ENCODE measurements around the gene KLHL6.

The KLHL6 gene

DNA sequence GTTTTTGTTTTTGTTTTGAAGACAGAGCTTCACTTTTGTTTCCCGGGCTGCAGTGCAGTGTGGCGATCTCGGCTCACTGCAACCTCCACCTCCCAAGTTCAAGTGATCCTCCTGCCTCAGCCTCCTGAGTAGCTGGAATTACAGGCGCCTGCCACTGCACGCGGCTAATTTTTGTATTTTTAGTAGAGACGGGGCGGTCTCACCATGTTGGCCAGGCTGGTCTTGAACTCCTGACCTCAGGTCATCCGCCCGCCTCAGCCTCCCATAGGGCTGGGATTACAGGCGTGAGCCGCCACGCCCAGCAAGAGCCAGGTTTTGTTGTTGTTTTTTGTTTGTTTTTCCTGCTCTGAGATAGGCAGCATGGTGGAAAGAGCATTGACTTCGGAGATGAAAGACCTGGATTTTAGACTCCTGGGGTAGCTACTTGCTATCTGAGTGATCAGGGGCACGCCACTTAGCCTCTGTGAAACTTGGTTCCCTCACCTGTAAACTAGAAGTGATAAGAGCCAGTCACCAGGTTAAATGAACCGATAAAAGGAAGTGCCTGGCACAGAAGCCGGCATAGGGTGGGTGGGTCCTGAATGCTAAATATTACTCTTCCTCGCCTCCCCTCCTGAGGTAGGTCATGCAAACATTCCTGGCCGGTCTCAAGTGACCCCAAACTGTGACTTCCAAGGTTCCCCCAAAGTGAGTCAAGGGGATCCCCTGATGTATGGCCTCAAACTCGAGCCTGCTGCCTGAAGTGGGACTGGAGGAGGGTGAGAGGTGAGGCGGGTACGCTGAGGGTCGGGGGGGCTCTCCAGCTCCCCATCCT lies 64.2 kb downstream of the KLHL6 start:
- TF ChIP-seq GATA3 (IDR thresholded peaks at IDR 0.05; ENCODE audit: low read depth, low read length) (no peak), GATA2 (IDR thresholded peaks at IDR 0.05; ENCODE audit: low read depth, low read length) (no peak)

DNA sequence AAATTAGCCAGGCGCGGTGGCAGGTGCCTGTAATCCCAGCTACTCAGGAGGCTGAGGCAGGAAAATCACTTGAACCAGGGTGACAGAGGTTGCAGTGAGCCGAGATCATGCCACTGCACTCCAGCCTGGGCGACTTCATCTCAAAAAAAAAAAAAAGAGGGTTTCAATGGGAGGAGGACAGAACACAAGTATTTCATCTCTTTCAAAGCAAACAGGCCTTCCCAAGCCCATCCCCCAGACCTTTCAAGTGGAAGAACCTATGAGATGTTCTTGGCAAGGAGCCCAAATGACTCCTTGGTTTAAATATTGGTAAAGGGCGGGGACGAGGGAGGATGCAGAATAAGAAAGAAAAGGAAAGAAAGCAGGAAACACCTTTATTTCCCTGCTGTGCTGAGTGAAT lies 64.9 kb downstream of the KLHL6 start:
- TF ChIP-seq GATA2 (IDR thresholded peaks at IDR 0.05; ENCODE audit: low read depth, low read length) (no peak), GATA3 (IDR thresholded peaks at IDR 0.05; ENCODE audit: low read depth, low read length) (no peak)

DNA sequence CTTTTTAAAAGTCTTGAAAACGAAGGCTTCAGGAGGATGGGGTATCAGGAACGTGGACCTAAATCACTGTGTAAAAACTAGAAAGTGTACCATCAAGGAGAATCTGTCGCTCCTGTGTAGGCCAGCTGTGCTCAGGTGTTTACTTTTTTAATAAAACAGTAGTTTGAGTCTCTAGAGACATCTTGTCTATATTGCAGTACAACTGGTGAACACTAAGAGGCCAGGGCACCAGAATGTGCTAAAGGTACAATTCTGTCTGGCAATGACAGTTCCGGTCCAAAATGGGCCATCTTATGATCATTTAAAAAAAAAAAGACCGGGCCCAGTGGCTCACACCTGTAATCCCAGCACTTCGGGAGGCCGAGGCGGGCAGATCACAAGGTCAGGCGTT lies 65.3 kb downstream of the KLHL6 start:
- TF ChIP-seq GATA3 (IDR thresholded peaks at IDR 0.05; ENCODE audit: low read depth, low read length): no peak
- no peak for TF ChIP-seq GATA2 (IDR thresholded peaks at IDR 0.05; ENCODE audit: low read depth, low read length)

DNA sequence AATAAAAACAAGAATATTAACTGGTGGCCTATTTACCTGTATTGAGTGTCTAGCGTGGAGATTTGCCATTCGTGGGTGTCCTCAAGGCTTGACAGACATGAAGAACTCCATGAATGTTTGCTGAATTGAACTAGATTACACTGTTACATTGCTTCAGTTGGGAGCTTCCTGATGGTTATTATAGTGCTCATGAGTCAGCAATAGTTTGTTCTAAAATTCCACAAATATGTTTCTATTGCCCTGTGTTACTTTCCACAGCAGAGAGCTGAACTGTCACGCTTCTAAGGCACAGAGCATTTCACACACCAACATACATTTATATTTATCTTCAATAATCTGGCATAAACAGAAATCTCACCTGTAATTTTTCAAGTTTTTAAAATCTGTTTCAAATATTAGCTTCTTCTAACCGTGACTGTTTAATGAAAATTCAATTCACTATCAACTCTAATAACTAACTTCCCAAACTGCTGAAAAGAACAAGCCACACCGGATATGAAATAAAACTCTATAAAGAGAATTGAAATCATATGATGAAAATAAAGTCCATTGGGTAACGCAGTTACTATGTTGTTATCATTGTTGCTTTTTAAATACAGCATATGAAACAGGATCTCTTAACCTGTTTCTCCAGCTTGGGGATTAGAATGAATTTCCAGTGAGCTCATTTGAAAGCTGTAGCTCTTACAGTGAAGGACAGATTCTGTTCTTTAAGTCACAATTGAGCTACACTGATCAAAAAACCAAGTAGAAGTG lies 65.9 kb downstream of the KLHL6 start:
- TF ChIP-seq GATA3 (IDR thresholded peaks at IDR 0.05; ENCODE audit: low read depth, low read length) (no peak), GATA2 (IDR thresholded peaks at IDR 0.05; ENCODE audit: low read depth, low read length) (no peak)

DNA sequence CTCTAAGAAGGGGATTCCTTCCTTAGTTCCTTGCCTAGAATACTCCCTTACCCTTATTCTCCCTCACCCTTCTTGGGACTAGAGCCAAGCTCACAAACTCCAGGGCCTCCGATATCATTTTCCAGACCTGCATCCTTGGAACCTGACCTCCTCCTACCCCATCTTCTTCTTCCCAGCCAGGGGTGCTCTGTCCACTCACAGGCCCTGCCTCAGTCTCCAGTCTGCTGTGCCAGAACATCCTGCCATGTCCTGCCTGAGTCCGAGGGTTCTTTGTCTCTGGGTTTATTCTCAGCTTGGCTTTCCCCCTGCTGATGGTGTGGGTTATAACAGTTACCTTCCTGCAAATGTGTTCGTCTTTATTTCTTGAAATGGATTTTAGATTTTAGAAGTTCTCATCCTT lies 67.2 kb downstream of the KLHL6 start:
- no peak for TF ChIP-seq GATA3 (IDR thresholded peaks at IDR 0.05; ENCODE audit: low read depth, low read length)
- TF ChIP-seq GATA2 (IDR thresholded peaks at IDR 0.05; ENCODE audit: low read depth, low read length): no peak

DNA sequence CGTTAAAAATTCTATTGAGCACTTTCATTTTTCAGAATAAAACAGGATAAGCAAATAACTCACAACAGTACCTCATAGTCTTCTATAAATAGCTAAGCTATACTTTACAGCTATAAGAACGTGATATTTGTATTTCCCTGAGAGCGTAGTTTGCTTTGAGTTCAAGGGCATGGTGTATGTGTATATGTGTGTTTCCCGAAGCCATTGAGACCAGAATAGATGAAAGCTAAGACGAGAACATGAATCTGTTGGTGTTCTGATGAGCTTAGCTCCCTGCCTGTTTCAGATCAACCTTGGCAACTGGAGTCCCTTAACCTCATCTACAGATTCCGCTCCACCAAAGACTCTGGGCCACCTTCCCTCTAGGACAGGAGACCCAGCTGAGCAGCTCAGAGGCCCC lies 67.6 kb downstream of the KLHL6 start:
- no peak for TF ChIP-seq GATA3 (IDR thresholded peaks at IDR 0.05; ENCODE audit: low read depth, low read length)
- TF ChIP-seq GATA2 (IDR thresholded peaks at IDR 0.05; ENCODE audit: low read depth, low read length): no peak

DNA sequence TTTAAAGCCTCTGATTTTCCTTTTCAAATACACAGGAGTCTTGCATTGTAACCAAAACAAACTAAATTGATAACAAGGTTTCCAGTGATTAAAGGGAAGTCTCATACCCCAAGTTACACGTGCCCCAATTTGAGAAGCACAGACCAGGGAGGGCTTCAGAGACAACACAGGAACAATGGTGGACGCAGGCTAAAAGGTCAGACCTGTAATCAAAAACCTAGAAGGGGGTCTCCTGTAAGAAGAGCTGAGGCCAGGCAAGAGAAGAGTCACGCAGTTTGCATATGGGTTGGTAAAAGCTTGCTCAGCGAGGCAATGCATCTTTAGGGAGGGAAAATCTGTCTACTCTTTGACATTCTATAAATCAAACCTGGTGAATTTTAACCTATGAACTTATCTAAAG lies 68.5 kb downstream of the KLHL6 start:
- TF ChIP-seq GATA2 (IDR thresholded peaks at IDR 0.05; ENCODE audit: low read depth, low read length) (no peak), GATA3 (IDR thresholded peaks at IDR 0.05; ENCODE audit: low read depth, low read length) (no peak)

DNA sequence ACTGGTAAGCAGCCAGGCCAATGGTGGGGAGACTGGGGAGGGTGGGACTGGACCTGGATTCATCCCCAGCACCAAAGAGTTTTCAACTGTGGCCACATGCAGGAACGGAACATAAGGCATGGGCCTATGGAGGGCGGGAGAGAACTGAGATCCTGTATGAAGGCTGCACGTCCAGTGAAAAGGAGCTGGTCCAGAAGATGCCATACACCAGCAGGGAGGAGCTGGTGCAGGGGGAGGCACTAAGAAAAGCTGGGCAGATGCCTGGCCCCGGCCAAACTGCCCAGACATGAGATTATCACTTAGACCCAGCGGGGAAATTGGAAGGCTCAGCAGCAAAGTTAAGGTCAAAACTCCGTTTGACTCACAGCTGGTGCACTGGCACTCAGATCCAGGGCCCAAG lies 69.0 kb downstream of the KLHL6 start:
- TF ChIP-seq GATA2 (IDR thresholded peaks at IDR 0.05; ENCODE audit: low read depth, low read length) (no peak), GATA3 (IDR thresholded peaks at IDR 0.05; ENCODE audit: low read depth, low read length) (no peak)

DNA sequence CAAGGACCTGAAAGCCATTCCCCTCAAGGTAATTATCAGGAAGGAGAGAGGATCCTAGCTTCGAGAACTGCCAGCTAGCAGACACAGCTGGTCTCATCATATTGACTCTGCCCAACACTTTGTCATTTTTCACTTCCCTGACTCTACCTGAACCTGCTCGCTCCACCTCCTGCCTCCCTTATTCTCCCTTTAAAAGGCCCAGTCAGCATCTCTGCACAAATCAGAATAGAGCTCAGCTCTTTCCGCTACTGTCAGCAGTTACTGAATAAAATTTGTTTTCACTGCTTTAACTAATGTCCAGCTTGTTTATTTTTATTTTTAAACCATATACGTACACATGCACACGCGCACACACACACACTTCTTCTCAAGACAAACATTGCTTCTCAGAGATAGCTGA lies 69.9 kb downstream of the KLHL6 start:
- TF ChIP-seq GATA3 (IDR thresholded peaks at IDR 0.05; ENCODE audit: low read depth, low read length) (no peak), GATA2 (IDR thresholded peaks at IDR 0.05; ENCODE audit: low read depth, low read length) (no peak)

DNA sequence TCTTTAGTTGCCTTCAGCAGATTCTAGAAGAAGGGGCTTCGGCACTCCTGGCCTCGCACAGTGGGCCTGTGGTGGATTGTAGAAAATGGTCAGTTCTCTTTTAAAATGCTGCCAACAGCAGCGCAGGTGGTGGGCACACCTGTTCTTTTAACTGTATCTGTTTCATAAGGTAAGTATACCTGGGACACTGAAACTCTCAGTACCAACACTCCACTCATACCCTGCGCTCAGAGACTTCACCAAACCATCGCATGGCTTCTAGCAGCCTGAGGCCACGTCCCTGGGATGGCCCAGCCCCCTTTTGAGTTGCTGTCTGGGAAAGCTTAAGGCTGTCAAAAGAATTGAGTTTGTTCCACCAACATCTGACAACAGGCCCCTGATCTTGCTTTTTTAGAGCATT lies 70.4 kb downstream of the KLHL6 start:
- TF ChIP-seq GATA3 (IDR thresholded peaks at IDR 0.05; ENCODE audit: low read depth, low read length): no peak
- TF ChIP-seq GATA2 (IDR thresholded peaks at IDR 0.05; ENCODE audit: low read depth, low read length): no peak

DNA sequence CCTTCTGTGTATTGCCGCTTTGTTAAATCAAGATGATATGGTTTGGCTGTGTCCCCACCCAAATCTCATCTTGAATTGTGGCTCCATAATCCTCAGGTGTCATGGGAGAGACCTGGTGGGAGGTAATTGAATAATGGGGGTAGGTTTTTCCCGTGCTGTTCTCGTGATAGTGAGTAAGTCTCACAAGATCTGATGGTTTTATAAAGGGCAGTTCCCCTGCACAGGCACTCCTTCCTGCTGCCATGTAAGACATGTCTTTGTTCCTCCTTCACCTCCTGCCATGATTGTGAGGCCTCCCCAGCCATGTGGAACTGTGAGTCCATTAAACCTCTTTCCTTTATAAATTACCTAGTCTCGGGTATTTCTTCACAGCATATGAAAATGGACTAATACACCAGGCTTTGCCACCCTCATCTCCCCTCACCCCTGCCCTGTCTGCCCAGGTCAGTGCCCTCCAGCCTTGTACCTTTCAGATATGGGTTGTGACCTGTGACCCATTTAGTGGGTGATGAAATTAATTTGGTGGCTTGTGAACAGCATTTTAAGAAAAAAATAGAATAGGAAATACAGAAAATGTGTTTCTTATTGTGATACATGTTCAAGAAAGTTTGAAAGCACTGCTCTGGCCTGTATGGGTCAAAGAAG lies 71.0 kb downstream of the KLHL6 start:
- TF ChIP-seq GATA3 (IDR thresholded peaks at IDR 0.05; ENCODE audit: low read depth, low read length) (no peak), GATA2 (IDR thresholded peaks at IDR 0.05; ENCODE audit: low read depth, low read length) (no peak)

DNA sequence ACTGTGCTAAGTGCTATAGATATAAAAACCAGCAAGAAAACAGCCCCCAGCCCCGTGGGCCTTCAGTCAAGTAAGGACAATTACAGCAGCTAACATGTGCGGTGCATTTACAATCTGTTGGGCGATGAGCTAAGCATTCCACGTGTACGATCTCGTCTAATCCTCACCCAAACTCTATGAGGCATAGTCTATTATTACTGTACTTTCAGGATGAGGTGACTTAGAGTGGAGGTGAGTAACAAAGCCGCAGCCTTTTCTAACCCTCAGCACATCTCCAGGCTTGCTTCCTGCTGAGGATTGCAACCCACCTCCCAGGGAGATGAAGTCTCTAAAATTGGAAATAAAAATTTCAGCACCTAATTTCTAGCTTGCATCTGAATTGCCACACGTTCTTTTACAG lies 73.9 kb downstream of the KLHL6 start:
- TF ChIP-seq GATA3 (IDR thresholded peaks at IDR 0.05; ENCODE audit: low read depth, low read length): no peak
- TF ChIP-seq GATA2 (IDR thresholded peaks at IDR 0.05; ENCODE audit: low read depth, low read length): no peak

DNA sequence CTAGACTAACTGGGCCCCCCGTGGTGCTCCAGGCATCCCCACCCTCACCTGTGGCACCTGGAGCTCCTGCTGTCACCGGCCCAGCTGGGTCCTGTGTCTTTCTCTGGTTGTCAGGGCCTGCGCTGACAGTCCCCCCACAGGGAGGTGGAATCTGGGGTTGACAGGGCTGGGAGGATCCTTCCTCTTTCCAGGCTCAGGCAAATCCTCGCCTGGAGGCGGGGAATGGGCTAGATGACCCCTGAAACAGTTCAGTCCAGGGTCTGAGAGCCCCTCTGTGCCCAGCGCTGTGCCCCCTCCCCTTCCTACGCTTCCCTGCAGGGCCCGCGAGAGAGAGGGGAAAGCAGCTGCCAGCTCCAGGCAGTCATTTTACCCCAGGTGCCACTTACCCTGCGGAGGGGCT lies 77.0 kb downstream of the KLHL6 start:
- TF ChIP-seq GATA2 (IDR thresholded peaks at IDR 0.05; ENCODE audit: low read depth, low read length) (no peak), GATA3 (IDR thresholded peaks at IDR 0.05; ENCODE audit: low read depth, low read length) (no peak)

DNA sequence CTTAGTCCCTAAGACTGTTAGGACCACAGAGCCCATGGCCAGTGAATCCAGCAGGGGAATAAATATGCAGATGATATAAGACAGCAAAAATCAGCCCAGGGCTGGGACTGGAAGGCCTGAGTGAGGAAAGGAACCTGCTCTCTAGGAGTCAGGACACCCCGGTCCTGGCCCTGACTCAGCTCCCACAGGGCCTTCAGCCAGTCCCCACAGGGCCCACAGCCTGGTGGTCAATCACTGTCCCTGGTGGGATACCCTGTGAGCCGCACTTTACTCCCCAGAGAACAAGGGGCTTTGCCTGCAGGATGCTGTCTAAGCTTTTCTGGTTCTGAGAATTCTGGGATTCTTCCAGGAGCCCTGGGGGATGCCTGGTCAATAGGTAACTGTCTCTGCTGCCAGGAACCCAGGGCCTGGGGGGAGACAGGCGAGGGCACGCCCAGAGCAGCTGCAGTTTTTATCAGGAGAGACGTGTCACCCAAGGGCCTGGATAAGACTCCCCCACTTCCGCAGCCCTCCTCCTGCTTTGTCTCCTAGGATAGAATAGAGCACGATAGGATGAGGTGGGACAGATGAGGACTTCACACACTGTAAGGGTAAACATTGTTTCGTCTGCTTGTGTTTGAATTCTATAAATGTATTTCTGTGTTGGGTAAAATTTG lies 77.6 kb downstream of the KLHL6 start:
- TF ChIP-seq GATA2 (IDR thresholded peaks at IDR 0.05; ENCODE audit: low read depth, low read length): no peak
- no peak for TF ChIP-seq GATA3 (IDR thresholded peaks at IDR 0.05; ENCODE audit: low read depth, low read length)

Data from SH-SY5Y (cell line).